Measurements from ENCODE around the gene CHL1. TPM values are rescaled to one million over a fixed set of nuclear protein-coding genes. Genes with fewer than 3 reads are reported as not detected.

CHL1 gene
- total RNA-seq, 5 donors from 2014 or later (not counting 1 experiment from before 2014, with no cell fraction given) = 0.06 to 0.46 (median 0.18) TPM; not detected in 2

GRCh38 chr3:280681-281080 is 84.1 kb downstream of the CHL1 start:
- Histone ChIP-seq H3K4me3 (ENCODE audit: control insufficient read depth in 1 of 2, extremely low read depth in 1 of 2, low read length in 1 of 2) (no peak overlapping the region), H3K27ac (ENCODE audit: low read length) (no peak overlapping the region), H3K27me3 (replicated peaks in 1 of 2; ENCODE audit: control insufficient read depth in 2 of 2, extremely low read depth in 1 of 2, insufficient read depth in 2 of 2, low read length in 1 of 2) (no peaks in the 10 kb centered on the region), H3K36me3 (ENCODE audit: control insufficient read depth in 2 of 2, extremely low read depth in 1 of 2, insufficient read depth in 1 of 2, low read length in 1 of 2) (no peaks in the 10 kb centered on the region), H3K4me1 (ENCODE audit: control insufficient read depth in 1 of 2, extremely low read depth in 1 of 2, insufficient read depth in 2 of 2, low read length in 2 of 2) (no peaks in the 10 kb centered on the region), H3K9me3 (no peaks in the 10 kb centered on the region)
- no peak for ATAC-seq (replicated peaks in 1 of 4)
- ChIA-PET CTCF (no interaction called here), POLR2A (no interaction called here)
- DNase-seq = no peak
- no peak overlapping the region for H3K27ac Mint-ChIP-seq
- no CpG with 5 or more reads among the region's 2 CpGs for WGBS (ENCODE audit: insufficient coverage)
- peaks cover 6 to 15% (median 6%) of the 10 kb centered on the region in 3 donors for H3K9me3 Mint-ChIP-seq
- no peaks in the 10 kb centered on the region for H3K27me3 Mint-ChIP-seq
- H3K4me3 Mint-ChIP-seq = no peak overlapping the region
- peaks cover 0 to 4% (median 0%) of the 10 kb centered on the region in 3 donors for H3K4me1 Mint-ChIP-seq
- H3K36me3 Mint-ChIP-seq = no peaks in the 10 kb centered on the region

DNA sequence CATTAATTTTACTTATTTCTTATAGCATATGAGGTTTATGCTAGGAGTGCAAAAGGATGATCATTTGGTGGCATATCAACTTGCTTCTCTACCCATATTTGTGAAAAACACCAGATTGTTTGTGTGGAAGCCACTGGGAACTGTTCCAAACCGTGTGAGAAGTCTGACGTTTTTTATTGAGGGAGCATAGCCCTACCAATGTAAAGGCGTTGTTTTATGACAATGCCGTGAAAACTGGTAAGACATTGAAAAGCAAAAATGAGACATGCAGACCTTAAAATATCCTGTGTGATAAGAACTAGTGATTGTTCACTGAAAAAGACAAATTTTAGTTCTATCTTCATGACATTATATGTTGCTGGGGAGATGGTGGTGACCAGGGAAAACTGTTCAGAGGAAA is 87.8 kb downstream of the CHL1 start:
- Mint-ChIP-seq H3K27ac (no peak overlapping the region), H3K4me1 (no peaks in the 10 kb centered on the region), H3K4me3 (no peak overlapping the region), H3K27me3 (no peaks in the 10 kb centered on the region), H3K36me3 (no peaks in the 10 kb centered on the region), H3K9me3 (peaks cover 4 to 21% (median 6%) of the 10 kb centered on the region in 3 donors)
- ATAC-seq (replicated peaks in 1 of 4) (no peak), DNase-seq (no peak)
- CTCF ChIA-PET = no interaction called here
- WGBS (ENCODE audit: insufficient coverage) = 56% methylated on average over 2 of the region's 4 CpGs
- POLR2A ChIA-PET = no interaction called here
- H3K4me3 ChIP-seq (ENCODE audit: control insufficient read depth in 1 of 2, extremely low read depth in 1 of 2, low read length in 1 of 2) = no peak overlapping the region
- no peaks in the 10 kb centered on the region for H3K27me3 ChIP-seq (replicated peaks in 1 of 2; ENCODE audit: control insufficient read depth in 2 of 2, extremely low read depth in 1 of 2, insufficient read depth in 2 of 2, low read length in 1 of 2)
- no peaks in the 10 kb centered on the region for H3K9me3 ChIP-seq
- H3K36me3 ChIP-seq (ENCODE audit: control insufficient read depth in 2 of 2, extremely low read depth in 1 of 2, insufficient read depth in 1 of 2, low read length in 1 of 2) = no peaks in the 10 kb centered on the region
- H3K4me1 ChIP-seq (ENCODE audit: control insufficient read depth in 1 of 2, extremely low read depth in 1 of 2, insufficient read depth in 2 of 2, low read length in 2 of 2) = no peaks in the 10 kb centered on the region
- no peak overlapping the region for H3K27ac ChIP-seq (ENCODE audit: low read length)

- Histone ChIP-seq H3K27me3 (replicated peaks in 1 of 2; ENCODE audit: control insufficient read depth in 2 of 2, extremely low read depth in 1 of 2, insufficient read depth in 2 of 2, low read length in 1 of 2) (no peaks in the 10 kb centered on the region), H3K4me3 (ENCODE audit: control insufficient read depth in 1 of 2, extremely low read depth in 1 of 2, low read length in 1 of 2) (no peak overlapping the region), H3K9me3 (no peaks in the 10 kb centered on the region), H3K4me1 (ENCODE audit: control insufficient read depth in 1 of 2, extremely low read depth in 1 of 2, insufficient read depth in 2 of 2, low read length in 2 of 2) (no peaks in the 10 kb centered on the region), H3K27ac (ENCODE audit: low read length) (no peak overlapping the region), H3K36me3 (ENCODE audit: control insufficient read depth in 2 of 2, extremely low read depth in 1 of 2, insufficient read depth in 1 of 2, low read length in 1 of 2) (no peaks in the 10 kb centered on the region)
- ATAC-seq (replicated peaks in 1 of 4) = no peak
- no peak overlapping the region for H3K4me3 Mint-ChIP-seq
- DNase-seq = no peak
- peaks cover 0 to 2% of the 10 kb centered on the region in 2 donors for H3K27me3 Mint-ChIP-seq
- H3K36me3 Mint-ChIP-seq = no peaks in the 10 kb centered on the region
- H3K4me1 Mint-ChIP-seq = peaks cover 0 to under 1% (median 0%) of the 10 kb centered on the region in 3 donors
- ChIA-PET POLR2A (no interaction called here), CTCF (no interaction called here)
- no CpG with 5 or more reads among the region's 4 CpGs for WGBS (ENCODE audit: insufficient coverage)
- H3K9me3 Mint-ChIP-seq = peaks cover 0 to 10% (median 2%) of the 10 kb centered on the region in 3 donors
- no peak overlapping the region for H3K27ac Mint-ChIP-seq
Observed at GRCh38 chr3:288417-288816, 91.9 kb downstream of the CHL1 start.

- H3K36me3 ChIP-seq (ENCODE audit: control insufficient read depth in 2 of 2, extremely low read depth in 1 of 2, insufficient read depth in 1 of 2, low read length in 1 of 2) = no peaks in the 10 kb centered on the region
- ChIA-PET CTCF (no interaction called here), POLR2A (no interaction called here)
- H3K27ac ChIP-seq (ENCODE audit: low read length) = no peak overlapping the region
- ATAC-seq (replicated peaks in 1 of 4) = no peak
- H3K9me3 Mint-ChIP-seq = peaks cover 0 to 9% (median 3%) of the 10 kb centered on the region in 3 donors
- no peaks in the 10 kb centered on the region for H3K27me3 ChIP-seq (replicated peaks in 1 of 2; ENCODE audit: control insufficient read depth in 2 of 2, extremely low read depth in 1 of 2, insufficient read depth in 2 of 2, low read length in 1 of 2)
- H3K4me3 Mint-ChIP-seq = no peak overlapping the region
- H3K36me3 Mint-ChIP-seq = no peaks in the 10 kb centered on the region
- DNase-seq = no peak
- H3K27ac Mint-ChIP-seq = no peak overlapping the region
- H3K4me1 ChIP-seq (ENCODE audit: control insufficient read depth in 1 of 2, extremely low read depth in 1 of 2, insufficient read depth in 2 of 2, low read length in 2 of 2) = no peaks in the 10 kb centered on the region
- no peaks in the 10 kb centered on the region for H3K9me3 ChIP-seq
- H3K27me3 Mint-ChIP-seq = peaks cover 0 to 3% of the 10 kb centered on the region in 2 donors
- no peak overlapping the region for H3K4me3 ChIP-seq (ENCODE audit: control insufficient read depth in 1 of 2, extremely low read depth in 1 of 2, low read length in 1 of 2)
- H3K4me1 Mint-ChIP-seq = peaks cover 0 to 2% (median 1%) of the 10 kb centered on the region in 3 donors
Observed at GRCh38 chr3:291028-291427, 94.5 kb downstream of the CHL1 start.

- Histone ChIP-seq H3K4me3 (ENCODE audit: control insufficient read depth in 1 of 2, extremely low read depth in 1 of 2, low read length in 1 of 2) (no peak overlapping the region), H3K27me3 (replicated peaks in 1 of 2; ENCODE audit: control insufficient read depth in 2 of 2, extremely low read depth in 1 of 2, insufficient read depth in 2 of 2, low read length in 1 of 2) (no peaks in the 10 kb centered on the region), H3K36me3 (ENCODE audit: control insufficient read depth in 2 of 2, extremely low read depth in 1 of 2, insufficient read depth in 1 of 2, low read length in 1 of 2) (no peaks in the 10 kb centered on the region), H3K27ac (ENCODE audit: low read length) (no peak overlapping the region), H3K4me1 (ENCODE audit: control insufficient read depth in 1 of 2, extremely low read depth in 1 of 2, insufficient read depth in 2 of 2, low read length in 2 of 2) (no peaks in the 10 kb centered on the region), H3K9me3 (no peaks in the 10 kb centered on the region)
- ChIA-PET CTCF (no interaction called here), POLR2A (no interaction called here)
- no CpG with 5 or more reads among the region's 5 CpGs for WGBS (ENCODE audit: insufficient coverage)
- no peak for DNase-seq
- no peak for ATAC-seq (replicated peaks in 1 of 4)
- Mint-ChIP-seq H3K36me3 (no peaks in the 10 kb centered on the region), H3K9me3 (peaks cover 3 to 13% (median 5%) of the 10 kb centered on the region in 3 donors), H3K4me1 (peaks cover 0 to 4% (median 1%) of the 10 kb centered on the region in 3 donors), H3K27ac (no peak overlapping the region), H3K27me3 (peaks cover 0 to 3% of the 10 kb centered on the region in 2 donors), H3K4me3 (no peak overlapping the region)
Observed at GRCh38 chr3:291646-292436, 95.3 kb downstream of the CHL1 start.

DNA sequence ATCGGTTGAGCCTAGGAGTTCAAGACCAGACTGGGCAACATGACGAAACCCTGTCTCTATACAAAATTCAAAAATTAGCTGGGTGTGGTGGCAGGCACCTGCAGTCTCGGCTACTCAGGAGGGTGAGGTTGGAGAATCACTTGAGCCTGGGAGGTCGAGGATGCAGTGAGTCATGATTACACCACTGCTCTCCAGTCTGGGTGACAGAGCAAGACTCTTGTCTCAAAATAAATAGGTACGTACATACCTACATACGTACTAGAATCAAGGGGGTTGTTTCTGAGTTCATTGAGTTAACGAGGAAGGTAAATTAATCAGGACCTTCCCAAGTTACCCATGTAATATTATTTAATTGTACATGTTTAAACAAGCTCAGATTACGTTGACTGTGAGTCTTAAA is 97.5 kb downstream of the CHL1 start:
- CTCF ChIA-PET = no interaction called here
- Mint-ChIP-seq H3K36me3 (no peaks in the 10 kb centered on the region), H3K4me1 (peaks cover 0 to 8% (median 1%) of the 10 kb centered on the region in 3 donors), H3K9me3 (peaks cover 5 to 9% (median 7%) of the 10 kb centered on the region in 3 donors), H3K4me3 (no peak overlapping the region), H3K27ac (no peak overlapping the region), H3K27me3 (peaks cover 0 to 3% of the 10 kb centered on the region in 2 donors)
- H3K4me1 ChIP-seq (ENCODE audit: control insufficient read depth in 1 of 2, extremely low read depth in 1 of 2, insufficient read depth in 2 of 2, low read length in 2 of 2) = no peaks in the 10 kb centered on the region
- no peak overlapping the region for H3K4me3 ChIP-seq (ENCODE audit: control insufficient read depth in 1 of 2, extremely low read depth in 1 of 2, low read length in 1 of 2)
- ATAC-seq (replicated peaks in 1 of 4) (no peak), DNase-seq (no peak)
- WGBS (ENCODE audit: insufficient coverage) = no CpG with 5 or more reads among the region's 8 CpGs
- no peak overlapping the region for H3K27ac ChIP-seq (ENCODE audit: low read length)
- no peaks in the 10 kb centered on the region for H3K9me3 ChIP-seq
- no peaks in the 10 kb centered on the region for H3K36me3 ChIP-seq (ENCODE audit: control insufficient read depth in 2 of 2, extremely low read depth in 1 of 2, insufficient read depth in 1 of 2, low read length in 1 of 2)
- POLR2A ChIA-PET = no interaction called here
- no peaks in the 10 kb centered on the region for H3K27me3 ChIP-seq (replicated peaks in 1 of 2; ENCODE audit: control insufficient read depth in 2 of 2, extremely low read depth in 1 of 2, insufficient read depth in 2 of 2, low read length in 1 of 2)
